ENCODE data around the gene DTNBP1. TPM values are rescaled to one million over a fixed set of nuclear protein-coding genes. Genes with fewer than 3 reads are reported as not detected.

The DTNBP1 gene
- total RNA-seq, 1 experiment from 2014 or later, result 6.2 TPM

GRCh38 chr6:15598273-15598798, 64.5 kb downstream of the DTNBP1 start:
- Histone ChIP-seq H3K27me3 (no peaks in the 10 kb centered on the region), H3K4me3 (no peak overlapping the region), H3K9me3 (replicated peaks) (no peaks in the 10 kb centered on the region), H3K36me3 (no peaks in the 10 kb centered on the region), H3K27ac (no peak overlapping the region), H3K4me1 (peaks cover 24% of the 10 kb centered on the region)
- DNase-seq, result no peak

- DNase-seq, result no peak
These were observed 66.5 kb downstream of the DTNBP1 start for GRCh38 chr6:15596186-15596896.

GRCh38 chr6:15595461-15596173, 67.2 kb downstream of the DTNBP1 start:
- H3K36me3 ChIP-seq, result no peaks in the 10 kb centered on the region
- no peaks in the 10 kb centered on the region for H3K9me3 ChIP-seq (replicated peaks)
- peak; percentile 60 to 72 for DNase-seq
- H3K27ac ChIP-seq, result peak overlapping the region; percentile 41
- no peaks in the 10 kb centered on the region for H3K27me3 ChIP-seq
- no peak overlapping the region for H3K4me3 ChIP-seq
- H3K4me1 ChIP-seq, result peaks cover 28% of the 10 kb centered on the region

More at GRCh38 chr6:15596186-15596896, 66.5 kb downstream of the DTNBP1 start:
- H3K4me1 ChIP-seq, result peaks cover 28% of the 10 kb centered on the region
- no peak overlapping the region for H3K4me3 ChIP-seq
- H3K27ac ChIP-seq, result no peak overlapping the region
- no peaks in the 10 kb centered on the region for H3K36me3 ChIP-seq
- H3K9me3 ChIP-seq (replicated peaks), result no peaks in the 10 kb centered on the region
- H3K27me3 ChIP-seq, result no peaks in the 10 kb centered on the region

DNA sequence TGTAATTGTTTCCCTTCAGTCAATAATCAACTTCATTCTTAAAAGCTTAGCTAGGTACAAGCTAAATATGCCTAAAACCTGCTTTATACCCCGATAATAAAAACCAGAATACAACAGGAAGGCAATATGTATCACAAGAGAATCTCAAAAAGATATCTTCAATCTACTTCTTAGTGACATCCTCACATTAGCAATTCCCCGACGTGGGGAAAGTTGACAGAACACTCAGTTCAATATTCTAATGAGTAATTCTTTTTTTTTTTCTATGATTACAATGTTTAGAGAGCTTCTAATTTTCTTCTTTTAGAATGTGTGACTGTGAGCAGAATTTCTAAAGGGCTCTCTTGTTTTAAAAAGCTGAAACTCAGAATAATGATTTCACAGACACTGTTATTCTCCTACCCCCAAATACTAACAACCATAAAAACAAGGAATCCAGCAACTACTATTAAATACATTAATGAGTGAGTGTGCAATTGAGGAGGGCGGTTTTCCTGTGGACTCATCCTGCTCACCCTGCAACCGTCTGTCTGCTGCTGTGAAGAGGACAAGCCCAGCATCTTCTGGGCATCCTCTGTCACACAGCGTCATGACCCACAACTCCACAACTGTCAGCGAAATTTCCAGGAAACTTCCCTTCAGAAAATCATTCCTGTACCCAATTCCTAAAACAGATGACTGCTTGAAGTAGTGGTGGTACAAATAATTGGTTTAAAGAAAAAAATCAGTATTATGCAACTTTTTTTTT, 68.1 kb downstream of the DTNBP1 start:
- DNase-seq, result no peak
- Histone ChIP-seq H3K4me3 (no peak overlapping the region), H3K27me3 (no peaks in the 10 kb centered on the region), H3K9me3 (replicated peaks) (no peaks in the 10 kb centered on the region), H3K27ac (peak overlapping the region; percentile 41; the same call in 1 of the 2 replicates), H3K36me3 (no peaks in the 10 kb centered on the region), H3K4me1 (peaks cover 28% of the 10 kb centered on the region)

- Histone ChIP-seq H3K36me3 (no peaks in the 10 kb centered on the region), H3K9me3 (replicated peaks) (no peaks in the 10 kb centered on the region), H3K4me3 (no peak overlapping the region), H3K4me1 (peaks cover 28% of the 10 kb centered on the region), H3K27ac (peak overlapping the region; percentile 84), H3K27me3 (no peaks in the 10 kb centered on the region)
- peak; percentile 59 to 71 for DNase-seq
These were observed 69.0 kb downstream of the DTNBP1 start for GRCh38 chr6:15593798-15594197.

DNA sequence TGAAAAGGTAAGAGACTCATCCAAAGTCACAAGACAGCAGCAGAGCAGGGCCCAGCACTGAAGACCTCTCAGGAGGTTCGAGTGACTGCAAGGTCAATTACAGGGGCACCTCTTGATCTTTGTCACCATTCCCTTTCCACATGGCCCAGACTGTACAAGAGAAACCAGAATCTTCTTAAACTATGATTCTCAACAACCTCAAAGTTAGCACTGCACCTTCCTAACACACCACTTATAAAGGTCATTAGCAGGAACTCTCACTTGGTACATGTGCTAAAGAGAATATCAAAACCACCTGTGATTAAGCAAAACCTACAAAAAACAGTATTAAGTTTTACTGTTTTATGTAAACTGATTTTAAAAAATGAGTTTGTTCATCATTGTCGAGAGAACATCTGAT, 70.2 kb downstream of the DTNBP1 start:
- Histone ChIP-seq H3K4me1 (peaks cover 28% of the 10 kb centered on the region), H3K9me3 (replicated peaks) (no peaks in the 10 kb centered on the region), H3K36me3 (no peaks in the 10 kb centered on the region), H3K27ac (peak overlapping the region; percentile 84; the same call in 1 of the 2 replicates), H3K27me3 (no peaks in the 10 kb centered on the region), H3K4me3 (no peak overlapping the region)
- DNase-seq, result no peak

GRCh38 chr6:15588971-15589634, 73.7 kb downstream of the DTNBP1 start:
- Histone ChIP-seq H3K27me3 (no peaks in the 10 kb centered on the region), H3K27ac (no peak overlapping the region), H3K4me1 (peaks cover 12% of the 10 kb centered on the region), H3K4me3 (no peak overlapping the region), H3K9me3 (replicated peaks) (no peaks in the 10 kb centered on the region), H3K36me3 (no peaks in the 10 kb centered on the region)
- no peak for DNase-seq

DNA sequence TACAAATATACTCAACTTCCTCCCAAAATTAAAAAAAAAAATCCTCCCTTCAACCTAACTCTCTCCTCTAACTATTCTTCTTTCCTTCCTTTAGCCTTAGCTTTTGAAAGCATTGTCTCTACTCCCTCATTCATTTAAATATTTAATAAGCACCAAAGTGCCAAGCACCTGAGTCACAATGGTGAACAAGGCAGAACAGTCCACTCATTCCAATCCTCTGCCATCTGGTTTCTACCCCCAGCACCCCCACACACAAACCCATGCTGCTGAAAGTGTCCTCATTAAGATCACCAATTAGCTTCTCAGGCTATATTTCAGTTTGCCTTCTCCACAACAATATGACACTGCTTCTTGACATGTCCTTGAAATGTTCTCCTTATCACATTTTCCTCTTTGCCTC, 76.3 kb downstream of the DTNBP1 start:
- no peaks in the 10 kb centered on the region for H3K36me3 ChIP-seq
- H3K4me1 ChIP-seq, result no peaks in the 10 kb centered on the region
- no peaks in the 10 kb centered on the region for H3K27me3 ChIP-seq
- H3K27ac ChIP-seq, result no peak overlapping the region
- H3K4me3 ChIP-seq, result no peak overlapping the region
- DNase-seq, result no peak
- no peaks in the 10 kb centered on the region for H3K9me3 ChIP-seq (replicated peaks)

- no peaks in the 10 kb centered on the region for H3K27me3 ChIP-seq
- H3K27ac ChIP-seq, result no peak overlapping the region
- H3K4me1 ChIP-seq, result no peaks in the 10 kb centered on the region
- H3K36me3 ChIP-seq, result no peaks in the 10 kb centered on the region
- no peaks in the 10 kb centered on the region for H3K9me3 ChIP-seq (replicated peaks)
- no peak overlapping the region for H3K4me3 ChIP-seq
- no peak for DNase-seq
These were observed 77.0 kb downstream of the DTNBP1 start for GRCh38 chr6:15585760-15586214.

DNA sequence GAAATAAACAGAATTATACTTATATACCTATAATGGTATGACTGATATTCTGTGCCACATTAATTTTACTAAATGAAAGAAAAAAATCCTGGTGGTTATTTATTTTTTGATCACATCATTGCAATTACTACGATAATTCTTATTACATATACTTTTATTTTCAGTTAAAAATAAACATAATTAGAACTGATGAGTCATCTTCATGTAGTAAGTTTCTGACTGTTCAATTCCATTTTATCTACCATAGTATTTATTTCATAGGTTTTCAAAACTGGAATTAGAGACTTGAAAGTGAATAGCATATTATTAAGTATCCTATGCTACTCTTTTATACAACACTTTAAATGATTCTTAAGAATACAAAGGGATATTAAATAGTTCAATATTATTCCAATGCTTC, 80.3 kb downstream of the DTNBP1 start:
- Histone ChIP-seq H3K36me3 (no peaks in the 10 kb centered on the region), H3K4me3 (no peak overlapping the region), H3K27ac (no peak overlapping the region), H3K4me1 (no peaks in the 10 kb centered on the region), H3K9me3 (replicated peaks) (no peaks in the 10 kb centered on the region), H3K27me3 (no peaks in the 10 kb centered on the region)
- no peak for DNase-seq

DNA sequence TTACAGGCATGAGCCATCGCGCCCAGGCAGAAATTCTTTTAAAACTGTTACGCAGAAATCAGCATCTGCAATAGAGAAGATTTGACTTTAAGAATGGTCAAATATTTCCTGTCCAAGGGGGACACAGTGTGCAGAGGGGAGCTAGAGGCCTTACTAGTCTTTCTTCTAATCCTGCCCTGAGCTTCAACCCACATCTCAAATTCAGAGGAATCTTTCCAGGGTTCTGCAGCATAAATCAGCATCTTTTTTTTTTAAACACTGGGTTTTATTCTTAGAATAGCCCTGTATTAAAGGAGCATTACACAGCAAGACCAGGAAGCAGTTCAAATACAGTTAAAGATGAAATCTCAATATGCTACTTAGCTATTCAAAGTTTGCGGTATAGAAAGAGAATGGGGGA, 81.1 kb downstream of the DTNBP1 start:
- Histone ChIP-seq H3K27ac (no peak overlapping the region), H3K9me3 (replicated peaks) (no peaks in the 10 kb centered on the region), H3K4me1 (no peaks in the 10 kb centered on the region), H3K4me3 (no peak overlapping the region), H3K36me3 (no peaks in the 10 kb centered on the region), H3K27me3 (no peaks in the 10 kb centered on the region)
- DNase-seq, result no peak

DNA sequence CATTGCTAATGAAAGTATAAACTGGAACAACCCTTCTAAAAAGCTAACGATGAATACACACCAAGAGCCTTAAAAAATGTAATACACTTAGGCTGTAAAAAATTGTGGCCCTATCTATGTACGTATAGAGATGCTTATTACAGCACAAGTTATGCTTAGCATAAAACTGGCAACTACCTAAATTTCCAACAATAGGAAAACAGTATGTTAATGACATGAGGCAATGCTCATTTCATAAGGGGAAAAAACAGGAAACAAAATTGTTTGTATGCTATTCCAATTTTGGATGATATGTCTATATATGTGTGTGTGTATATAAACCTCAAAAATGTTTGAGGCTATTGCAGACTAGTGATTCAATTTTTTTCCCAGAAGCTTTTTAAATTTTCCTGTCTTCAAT, 82.5 kb downstream of the DTNBP1 start:
- H3K27me3 ChIP-seq, result no peaks in the 10 kb centered on the region
- H3K36me3 ChIP-seq, result no peaks in the 10 kb centered on the region

DNA sequence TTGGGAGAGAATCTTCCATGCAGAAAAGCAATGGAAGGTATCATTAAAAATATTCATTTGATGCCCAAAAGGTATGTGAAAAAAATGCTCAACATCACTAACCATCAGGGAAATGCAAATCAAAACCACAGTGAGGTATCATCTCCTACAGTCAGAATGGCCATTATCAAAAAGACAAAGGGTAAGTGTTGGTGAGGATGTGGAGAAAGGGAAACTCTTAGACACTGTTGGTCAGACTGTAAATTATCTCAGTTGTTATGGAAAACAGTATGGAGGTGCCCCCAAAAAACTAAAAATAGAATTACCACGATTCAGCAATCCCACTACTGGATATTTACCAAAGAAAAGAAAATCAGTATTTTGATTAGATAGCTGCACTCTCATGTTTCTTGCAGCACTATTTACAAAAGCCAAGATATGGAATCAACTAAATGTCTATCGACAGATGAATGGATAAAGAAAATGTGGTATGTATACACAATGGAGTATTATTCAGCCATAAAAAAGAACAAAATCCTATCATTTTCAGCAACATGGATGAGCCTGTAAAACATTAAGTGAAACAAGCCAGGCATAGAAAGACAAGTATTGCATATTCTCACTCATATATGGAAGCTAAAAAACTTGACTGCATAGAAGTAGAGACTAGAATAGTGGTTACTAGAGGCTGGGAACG, 84.0 kb downstream of the DTNBP1 start:
- Histone ChIP-seq H3K4me3 (no peak overlapping the region), H3K27ac (no peak overlapping the region), H3K9me3 (replicated peaks) (no peaks in the 10 kb centered on the region), H3K27me3 (no peaks in the 10 kb centered on the region), H3K4me1 (no peaks in the 10 kb centered on the region), H3K36me3 (no peaks in the 10 kb centered on the region)
- DNase-seq, result no peak

More for the DNA sequence above, 82.5 kb downstream of the DTNBP1 start:
- H3K9me3 ChIP-seq (replicated peaks), result no peaks in the 10 kb centered on the region
- no peak for DNase-seq
- no peak overlapping the region for H3K27ac ChIP-seq
- no peaks in the 10 kb centered on the region for H3K4me1 ChIP-seq
- H3K4me3 ChIP-seq, result no peak overlapping the region

Data from SJCRH30 (cell line).